GM18867 (cell line): ENCODE data around the gene SAMD3.
A peak's percentile ranks its signal among the peaks of the same experiment; 100 is the strongest.
"Not testable (repeated sequence)": the region's sequence is repeated elsewhere in the genome, so short reads cannot be mapped to it uniquely, and the experiment has no call there.

ENCODE experiments used
- ATAC-seq: cut with Tn5 transposase; IDR thresholded peaks from one replicate; pipeline ENCODE4 v1.9.1; 2021; ENCODE audit warnings: mild to moderate bottlenecking, moderate library complexity; ENCODE audit not compliant: unreplicated experiment

The SAMD3 gene

GRCh38 chr6:130212215-130212874 is 10.4 kb downstream of the SAMD3 start:
- ATAC-seq, result no peak

GRCh38 chr6:130211691-130212090 is 11.1 kb downstream of the SAMD3 start:
- no peak for ATAC-seq

- no peak for ATAC-seq
Observed at GRCh38 chr6:130207979-130208649, 14.6 kb downstream of the SAMD3 start.

- no peak for ATAC-seq
Observed at GRCh38 chr6:130206479-130206878, 16.3 kb downstream of the SAMD3 start.

- no peak for ATAC-seq
Observed at GRCh38 chr6:130204322-130204721, 18.4 kb downstream of the SAMD3 start.

GRCh38 chr6:130203370-130203769 is 19.4 kb downstream of the SAMD3 start:
- no peak for ATAC-seq

- peak; percentile 90 for ATAC-seq
Observed at GRCh38 chr6:130202782-130203181, 20.0 kb downstream of the SAMD3 start.

- no peak for ATAC-seq
Observed at GRCh38 chr6:130200020-130200419, 22.7 kb downstream of the SAMD3 start.

GRCh38 chr6:130198483-130199035 is 24.2 kb downstream of the SAMD3 start:
- no peak for ATAC-seq

- not testable (repeated sequence) for ATAC-seq
Observed at GRCh38 chr6:130197816-130198482, 24.8 kb downstream of the SAMD3 start.

- ATAC-seq, result not testable (repeated sequence)
Observed at GRCh38 chr6:130194434-130194833, 28.3 kb downstream of the SAMD3 start.

GRCh38 chr6:130190701-130191690 is 31.8 kb downstream of the SAMD3 start:
- ATAC-seq, result no peak

GRCh38 chr6:130189531-130190397 is 33.0 kb downstream of the SAMD3 start:
- no peak for ATAC-seq

GRCh38 chr6:130188207-130188899 is 34.4 kb downstream of the SAMD3 start:
- ATAC-seq, result no peak

GRCh38 chr6:130187335-130188206 is 35.2 kb downstream of the SAMD3 start:
- ATAC-seq, result no peak

- no peak for ATAC-seq
Observed at GRCh38 chr6:130185658-130186057, 37.1 kb downstream of the SAMD3 start.

GRCh38 chr6:130183271-130184222 is 39.2 kb downstream of the SAMD3 start:
- peak; percentile 49 for ATAC-seq
